ENCODE measurements around the gene APOE.

DNA sequence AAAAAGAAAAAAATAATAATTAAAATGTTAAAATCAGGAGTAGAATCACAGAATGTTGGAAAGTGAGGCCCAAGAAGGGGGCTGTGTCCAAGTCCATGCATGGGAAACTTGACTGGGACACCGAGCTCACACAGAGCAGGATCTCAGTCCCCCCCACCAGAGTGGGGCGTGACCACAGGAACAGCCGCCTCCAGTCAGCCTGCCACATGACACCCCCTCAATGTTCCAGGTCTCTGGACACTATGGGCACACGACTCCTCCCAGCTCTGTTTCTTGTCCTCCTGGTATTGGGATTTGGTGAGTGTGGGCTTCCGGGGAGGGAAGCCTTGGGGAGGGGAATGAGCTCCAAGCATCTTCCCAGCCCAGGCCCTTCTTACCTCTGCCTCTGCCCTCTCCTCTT, 42.6 kb downstream of the APOE start:
- TF ChIP-seq FOXM1 (IDR thresholded peaks at IDR 0.05; ENCODE audit: borderline replicate concordance) = no peak
- no peak for TF ChIP-seq ZNF384 (IDR thresholded peaks at IDR 0.05)
- TF ChIP-seq FOXA1 (IDR thresholded peaks at IDR 0.05) = no peak
- TF ChIP-seq FOXK2 (IDR thresholded peaks at IDR 0.05) = no peak
- TF ChIP-seq SP1 (IDR thresholded peaks at IDR 0.05) = no peak
- no peak for TF ChIP-seq HDGF (IDR thresholded peaks at IDR 0.05; ENCODE audit: borderline replicate concordance)
- no peak for TF ChIP-seq ELF4 (IDR thresholded peaks at IDR 0.05)
